GM12864 (cell line): ENCODE data around the gene PRRX1.

Experiments
- DNase-seq: peaks from one replicate; pipeline ENCODE4 v3.0.0-alpha.2; 2011; ENCODE audit warnings: low read depth
- H3K4me3 ChIP-seq: 2 replicates; pipeline ENCODE4 v1.5.1; 2011; ENCODE audit warnings: mild to moderate bottlenecking, low read depth, low read length, control low read depth
- TF ChIP-seq, protein P1 (sequence below): IDR thresholded peaks from 2 replicates; pipeline ENCODE4 v1.5.1; 2011; ENCODE audit warnings: low read depth, mild to moderate bottlenecking, moderate library complexity, low read length, control low read depth, inconsistent platforms; ENCODE audit errors: missing control alignments

PRRX1 gene

GRCh38 chr1:170707959-170708655 is 44.2 kb downstream of the PRRX1 start:
- DNase-seq, result peak; percentile 12
- H3K4me3 ChIP-seq, result no peak overlapping the region
- TF ChIP-seq, protein P1, sequence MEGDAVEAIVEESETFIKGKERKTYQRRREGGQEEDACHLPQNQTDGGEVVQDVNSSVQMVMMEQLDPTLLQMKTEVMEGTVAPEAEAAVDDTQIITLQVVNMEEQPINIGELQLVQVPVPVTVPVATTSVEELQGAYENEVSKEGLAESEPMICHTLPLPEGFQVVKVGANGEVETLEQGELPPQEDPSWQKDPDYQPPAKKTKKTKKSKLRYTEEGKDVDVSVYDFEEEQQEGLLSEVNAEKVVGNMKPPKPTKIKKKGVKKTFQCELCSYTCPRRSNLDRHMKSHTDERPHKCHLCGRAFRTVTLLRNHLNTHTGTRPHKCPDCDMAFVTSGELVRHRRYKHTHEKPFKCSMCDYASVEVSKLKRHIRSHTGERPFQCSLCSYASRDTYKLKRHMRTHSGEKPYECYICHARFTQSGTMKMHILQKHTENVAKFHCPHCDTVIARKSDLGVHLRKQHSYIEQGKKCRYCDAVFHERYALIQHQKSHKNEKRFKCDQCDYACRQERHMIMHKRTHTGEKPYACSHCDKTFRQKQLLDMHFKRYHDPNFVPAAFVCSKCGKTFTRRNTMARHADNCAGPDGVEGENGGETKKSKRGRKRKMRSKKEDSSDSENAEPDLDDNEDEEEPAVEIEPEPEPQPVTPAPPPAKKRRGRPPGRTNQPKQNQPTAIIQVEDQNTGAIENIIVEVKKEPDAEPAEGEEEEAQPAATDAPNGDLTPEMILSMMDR, result no peak

GRCh38 chr1:170711682-170712081 is 47.8 kb downstream of the PRRX1 start:
- DNase-seq, result no peak
- H3K4me3 ChIP-seq, result no peak overlapping the region
- TF ChIP-seq, protein P1, result no peak

GRCh38 chr1:170714163-170714562 is 50.2 kb downstream of the PRRX1 start:
- no peak for DNase-seq
- TF ChIP-seq, protein P1, result no peak
- H3K4me3 ChIP-seq, result no peak overlapping the region

GRCh38 chr1:170714938-170715337 is 51.0 kb downstream of the PRRX1 start:
- DNase-seq, result no peak
- H3K4me3 ChIP-seq, result no peak overlapping the region
- TF ChIP-seq, protein P1, result no peak

DNA sequence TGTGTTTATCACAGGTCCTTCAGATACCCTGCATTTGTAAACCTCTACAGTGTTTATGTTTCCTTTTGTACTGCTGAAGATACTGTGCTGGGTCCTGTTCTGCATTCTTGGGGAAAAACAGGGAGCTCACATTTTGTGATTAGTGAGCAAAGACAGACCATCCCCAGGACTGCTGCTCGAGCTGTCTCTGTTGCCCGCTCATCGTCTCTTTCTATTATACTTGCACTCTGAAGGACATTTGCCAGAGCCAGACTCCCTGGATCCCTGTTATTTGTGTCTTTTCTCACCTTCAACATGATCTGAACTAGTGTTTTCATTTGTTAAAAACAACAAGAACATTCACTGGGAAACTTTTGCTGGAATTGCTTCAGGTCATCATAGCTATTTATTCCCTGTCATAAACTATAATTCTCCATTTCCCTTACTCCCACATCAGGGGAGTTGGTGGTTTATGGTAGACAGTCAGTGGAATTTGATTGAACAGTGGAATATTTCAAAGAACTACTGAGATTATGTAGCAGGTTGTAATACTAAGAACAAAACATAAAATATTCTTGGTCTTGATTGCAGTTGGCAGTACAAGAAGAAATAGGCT is 53.0 kb downstream of the PRRX1 start:
- DNase-seq, result no peak
- no peak overlapping the region for H3K4me3 ChIP-seq
- TF ChIP-seq, protein P1, result no peak

DNA sequence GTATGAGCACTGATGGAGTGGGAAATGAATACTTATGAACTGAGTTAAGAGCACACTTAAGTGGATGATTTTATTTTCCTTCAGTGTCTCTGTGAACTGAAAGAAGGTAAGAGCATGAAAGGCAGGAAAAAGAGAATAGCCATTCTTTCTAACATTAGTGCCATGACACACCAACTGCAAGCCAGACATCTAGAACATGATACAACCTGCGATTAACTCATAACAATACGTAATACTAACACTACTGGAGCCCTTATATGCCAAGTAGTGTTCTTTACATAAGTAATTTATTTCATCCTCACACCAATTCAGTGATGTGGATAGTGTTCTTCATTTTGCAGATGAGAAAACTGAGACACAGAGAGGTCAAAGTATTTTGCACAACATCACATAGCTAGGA is 56.7 kb downstream of the PRRX1 start:
- H3K4me3 ChIP-seq, result no peak overlapping the region
- DNase-seq, result no peak
- TF ChIP-seq, protein P1, result no peak

DNA sequence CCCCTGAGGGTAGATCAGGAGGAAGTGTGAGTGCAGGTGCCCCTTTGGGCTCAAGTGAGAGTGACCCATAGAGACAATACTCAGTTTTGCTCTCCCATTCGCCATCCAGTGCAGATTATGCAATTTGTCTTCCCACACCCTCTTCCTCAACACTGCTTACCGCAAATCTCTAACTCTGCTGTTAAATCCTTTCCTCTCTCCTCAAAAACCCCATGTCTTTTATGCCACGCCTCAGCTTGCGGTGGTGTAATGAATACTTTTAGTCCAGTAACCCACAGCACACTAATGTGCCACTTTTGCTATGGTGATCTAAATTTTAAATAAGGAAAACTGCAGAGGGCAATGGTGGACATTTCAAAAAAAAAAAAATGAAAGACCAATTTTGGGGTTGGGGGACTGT is 57.7 kb downstream of the PRRX1 start:
- no peak overlapping the region for H3K4me3 ChIP-seq
- TF ChIP-seq, protein P1, result no peak
- DNase-seq, result no peak
